ENCODE results near the gene TNFSF18.

- no peak for TF ChIP-seq CTCF (conservative IDR thresholded peaks at IDR 0.05; ENCODE audit: low read length)
- no peak for TF ChIP-seq EZH2phosphoT487 (IDR thresholded peaks at IDR 0.05; ENCODE audit: borderline replicate concordance)
Observed at GRCh38 chr1:172990598-172991215, 60.0 kb downstream of the TNFSF18 start.
